Keratinocyte (primary cell): Measurements from ENCODE around the gene TRAF7. TPM values are rescaled to one million over a fixed set of nuclear protein-coding genes. Genes with fewer than 3 reads are reported as not detected.
"Not testable (repeated sequence)": the region's sequence is repeated elsewhere in the genome, so short reads cannot be mapped to it uniquely, and the experiment has no call there.

Source experiments
- DNase-seq: peaks from one replicate; pipeline ENCODE4 v3.0.0-alpha.2; 2011; ENCODE audit warnings: low read depth, missing footprints, low spot score
- FAIRE-seq: peaks from 2 replicates; lab custom pipeline; 2011; peaks lifted over from hg19 to GRCh38; lab: Jason Lieb, UNC
- H2AFZ ChIP-seq: 2 replicates; pipeline ENCODE4 v1.6.0; 2012; ENCODE audit warnings: low read length, control low read depth, inconsistent platforms; ENCODE audit not compliant: control insufficient read depth
- H3K27ac ChIP-seq: 2 replicates; pipeline ENCODE4 v1.5.1; 2011; ENCODE audit warnings: low read length; ENCODE audit not compliant: control insufficient read depth, insufficient read depth
- H3K27me3 ChIP-seq: 3 replicates; pipeline ENCODE4 v1.6.0; 2011; ENCODE audit warnings: low read length; ENCODE audit not compliant: control insufficient read depth, insufficient read depth; ENCODE audit errors: extremely low read depth
- H3K36me3 ChIP-seq, 2 experiments: 2 replicates in 1 of 2; 3 replicates in 1 of 2; pipeline ENCODE4 v1.5.1; 2011; ENCODE audit warnings: low read length in 2 of 2, mild to moderate bottlenecking in 1 of 2; ENCODE audit not compliant: control insufficient read depth in 2 of 2, insufficient read depth in 2 of 2; ENCODE audit errors: extremely low read depth in 1 of 2
- H3K4me1 ChIP-seq: 3 replicates; pipeline ENCODE4 v1.5.1; 2011; ENCODE audit warnings: low read length; ENCODE audit not compliant: control insufficient read depth, insufficient read depth; ENCODE audit errors: extremely low read depth
- H3K4me2 ChIP-seq: 3 replicates; pipeline ENCODE4 v1.6.0; 2011; ENCODE audit warnings: low read depth, low read length; ENCODE audit not compliant: control insufficient read depth, insufficient read depth; ENCODE audit errors: extremely low read depth
- H3K4me3 ChIP-seq, 3 experiments: fragments of 200-600 bp in 1 of 3; sonication (generic) in 1 of 3; 2 replicates in 2 of 3; 3 replicates in 1 of 3; pipeline ENCODE4 v1.5.1; 2011 to 2016; ENCODE audit warnings: low read length in 3 of 3, mild to moderate bottlenecking in 3 of 3, control low read depth in 2 of 3, inconsistent platforms in 1 of 3, low read depth in 1 of 3, mixed read lengths in 1 of 3, mixed run types in 1 of 3, moderate library complexity in 1 of 3; ENCODE audit not compliant: control insufficient read depth in 2 of 3, insufficient read depth in 2 of 3; ENCODE audit errors: extremely low read depth in 1 of 3
- H3K79me2 ChIP-seq: 2 replicates; pipeline ENCODE4 v1.6.0; 2012; ENCODE audit warnings: low read length; ENCODE audit not compliant: control insufficient read depth, insufficient read depth
- H3K9ac ChIP-seq: 3 replicates; pipeline ENCODE4 v1.6.0; 2011; ENCODE audit warnings: low read length; ENCODE audit not compliant: control insufficient read depth, insufficient read depth; ENCODE audit errors: extremely low read depth
- H3K9me1 ChIP-seq: 3 replicates; pipeline ENCODE4 v1.6.0; 2011; ENCODE audit warnings: low read length; ENCODE audit not compliant: control insufficient read depth, insufficient read depth; ENCODE audit errors: extremely low read depth
- H3K9me3 ChIP-seq: 2 replicates; pipeline ENCODE4 v1.5.1; 2012; ENCODE audit warnings: low read depth, low read length; ENCODE audit not compliant: control insufficient read depth
- H4K20me1 ChIP-seq: 3 replicates; pipeline ENCODE4 v1.6.0; 2011; ENCODE audit warnings: low read length; ENCODE audit not compliant: control insufficient read depth, insufficient read depth; ENCODE audit errors: extremely low read depth
- dilution Hi-C: fragments of 300-500 bp; cut with MboI; formaldehyde crosslinking; loops from one replicate; pipeline ENCODE4 v1.7.0; 2020; ENCODE audit warnings: low sequenced_read_pairs; ENCODE audit not compliant: extremely low pct_ligation_motif_present
- polyA plus RNA-seq, 5 experiments: library from polyadenylated mRNA; depleted of rRNA in 3 of 5; stranded (reverse) in 3 of 5; stranded (forward) in 1 of 5; unstranded in 1 of 5; fragments of >200 nt; gene quantifications; 1 replicate in 1 of 5; 2 replicates in 3 of 5; 3 replicates in 1 of 5; pipeline versions ENCODE4 v1.2.1 to v1.2.3, GENCODE V29; 2011 to 2012; ENCODE audit warnings: missing spikeins in 2 of 5, low read depth in 1 of 5, low replicate concordance in 1 of 5

Gene TRAF7
- polyA plus RNA-seq, 1 donor (not counting 4 experiments of a cell fraction or from before 2014, with no cell fraction given), result 38.4 TPM

GRCh38 chr16:2124694-2125444, 30.7 kb upstream of the TRAF7 start:
- H3K79me2 ChIP-seq, result peaks cover 35% of the 10 kb centered on the region
- peak overlapping the region; percentile 71 for H3K27ac ChIP-seq
- peak overlapping the region; percentile 64 for H3K4me2 ChIP-seq
- peak overlapping the region; percentile 64 for H3K9ac ChIP-seq
- peak overlapping the region in 1 of 3 experiments; percentile 5 for H3K4me3 ChIP-seq
- H3K36me3 ChIP-seq, dilution Hi-C loops, H4K20me1 ChIP-seq, DNase-seq, H3K9me3 ChIP-seq, H3K27me3 ChIP-seq, H2AFZ ChIP-seq, H3K9me1 ChIP-seq: not testable (repeated sequence)
- FAIRE-seq, result peak; percentile 90
- peaks cover 47% of the 10 kb centered on the region for H3K4me1 ChIP-seq

- H3K9me1 ChIP-seq, FAIRE-seq, H2AFZ ChIP-seq, H3K4me3 ChIP-seq, H3K27me3 ChIP-seq, H4K20me1 ChIP-seq, DNase-seq, H3K9me3 ChIP-seq, dilution Hi-C loops, H3K36me3 ChIP-seq: not testable (repeated sequence)
- H3K4me2 ChIP-seq, result peak overlapping the region; percentile 58
- peak overlapping the region; percentile 43 for H3K27ac ChIP-seq
- peaks cover 32% of the 10 kb centered on the region for H3K79me2 ChIP-seq
- peaks cover 54% of the 10 kb centered on the region for H3K4me1 ChIP-seq
- H3K9ac ChIP-seq, result peak overlapping the region; percentile 64
Observed at GRCh38 chr16:2125609-2126008, 30.0 kb upstream of the TRAF7 start.

GRCh38 chr16:2126161-2126743, 29.3 kb upstream of the TRAF7 start:
- H3K4me3 ChIP-seq, H3K9me3 ChIP-seq, H4K20me1 ChIP-seq, H3K9me1 ChIP-seq, H3K27me3 ChIP-seq, DNase-seq, H3K9ac ChIP-seq, H3K36me3 ChIP-seq, H2AFZ ChIP-seq, FAIRE-seq, dilution Hi-C loops: not testable (repeated sequence)
- Histone ChIP-seq H3K27ac (peak overlapping the region; percentile 31), H3K79me2 (peaks cover 31% of the 10 kb centered on the region), H3K4me2 (peak overlapping the region; percentile 37), H3K4me1 (peaks cover 54% of the 10 kb centered on the region)

GRCh38 chr16:2126928-2127556, 28.5 kb upstream of the TRAF7 start:
- H3K9me1 ChIP-seq, dilution Hi-C loops, H2AFZ ChIP-seq, H3K4me3 ChIP-seq, H3K27me3 ChIP-seq, H3K9me3 ChIP-seq, FAIRE-seq, DNase-seq, H3K36me3 ChIP-seq, H4K20me1 ChIP-seq: not testable (repeated sequence)
- Histone ChIP-seq H3K4me2 (peak overlapping the region; percentile 45), H3K4me1 (peaks cover 49% of the 10 kb centered on the region), H3K27ac (peak overlapping the region; percentile 40), H3K9ac (peak overlapping the region; percentile 9), H3K79me2 (peaks cover 31% of the 10 kb centered on the region)
